NCI-H446 treated with DMSO at 0.1 percent for 48 hours (cell line): Measurements from ENCODE around the gene CDH4.
"Not testable (repeated sequence)": the region's sequence is repeated elsewhere in the genome, so short reads cannot be mapped to it uniquely, and the experiment has no call there.

Experiments used
- DNase-seq: peaks from one replicate; lab custom pipeline; 2025; lab: John Stamatoyannopoulos, UW

CDH4 gene

DNA sequence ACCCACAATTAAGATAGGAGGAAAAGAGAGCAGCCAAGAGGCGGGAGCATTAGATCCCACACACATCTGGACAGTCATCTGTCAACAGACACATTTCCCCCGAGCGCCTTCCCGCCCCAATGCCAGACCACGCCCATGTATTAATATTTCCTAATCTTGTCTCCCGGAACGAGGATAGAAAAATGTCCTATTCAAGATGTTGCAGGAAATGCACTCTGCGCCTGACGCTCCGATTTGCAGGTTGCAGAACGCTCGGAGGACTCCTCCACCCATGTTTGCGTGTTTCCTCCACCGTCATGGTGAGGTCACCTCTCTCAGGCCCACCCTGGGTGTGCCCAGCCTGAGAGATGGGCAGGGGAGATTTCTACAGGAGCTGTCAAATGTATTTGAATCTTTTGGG, 598.4 kb downstream of the CDH4 start:
- no peak for DNase-seq

GRCh38 chr20:61850926-61851900, 599.2 kb downstream of the CDH4 start:
- DNase-seq, result no peak

GRCh38 chr20:61852268-61853072, 600.4 kb downstream of the CDH4 start:
- no peak for DNase-seq

- no peak for DNase-seq
These were observed 601.3 kb downstream of the CDH4 start for GRCh38 chr20:61853073-61854005.

GRCh38 chr20:61854538-61854937, 602.5 kb downstream of the CDH4 start:
- DNase-seq, result not testable (repeated sequence)

DNA sequence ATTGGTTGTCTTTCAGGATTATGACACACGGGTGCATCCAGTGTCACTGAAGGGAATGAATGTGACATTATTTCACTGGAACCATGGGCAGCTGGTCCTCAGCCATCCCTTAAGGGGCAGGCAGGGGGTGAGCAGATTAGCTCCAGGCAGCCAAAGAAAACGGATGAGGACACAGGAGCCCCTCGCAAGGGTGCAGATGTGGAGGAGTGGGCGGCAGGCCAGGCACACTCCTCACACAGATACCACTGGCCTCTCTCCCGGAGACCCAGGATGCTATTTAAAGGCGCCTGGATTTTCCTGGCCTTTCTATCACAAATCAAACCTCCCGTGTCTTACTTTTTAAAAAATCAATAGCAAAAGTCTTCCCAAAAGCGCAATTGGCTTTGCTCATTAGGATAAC, 603.2 kb downstream of the CDH4 start:
- DNase-seq, result no peak

GRCh38 chr20:61856626-61857413, 604.8 kb downstream of the CDH4 start:
- DNase-seq, result no peak

DNA sequence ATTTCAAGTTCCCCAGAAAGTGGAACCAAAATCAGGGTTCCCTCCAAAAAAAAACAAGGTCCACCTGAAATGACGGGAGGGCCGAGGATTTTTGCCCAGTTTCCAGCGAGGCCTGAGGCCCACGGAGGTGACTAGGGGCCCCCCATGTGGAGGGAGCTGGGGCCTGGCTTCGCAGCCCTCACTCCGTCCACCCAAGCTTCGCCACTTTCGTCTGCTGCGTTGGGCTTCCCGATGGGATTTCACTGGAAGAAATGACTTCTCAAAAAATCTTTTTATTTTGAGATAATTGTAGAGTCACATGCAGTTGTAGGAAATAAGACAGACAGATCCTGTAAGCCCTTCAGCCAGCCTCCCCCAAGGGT, 605.3 kb downstream of the CDH4 start:
- no peak for DNase-seq

DNA sequence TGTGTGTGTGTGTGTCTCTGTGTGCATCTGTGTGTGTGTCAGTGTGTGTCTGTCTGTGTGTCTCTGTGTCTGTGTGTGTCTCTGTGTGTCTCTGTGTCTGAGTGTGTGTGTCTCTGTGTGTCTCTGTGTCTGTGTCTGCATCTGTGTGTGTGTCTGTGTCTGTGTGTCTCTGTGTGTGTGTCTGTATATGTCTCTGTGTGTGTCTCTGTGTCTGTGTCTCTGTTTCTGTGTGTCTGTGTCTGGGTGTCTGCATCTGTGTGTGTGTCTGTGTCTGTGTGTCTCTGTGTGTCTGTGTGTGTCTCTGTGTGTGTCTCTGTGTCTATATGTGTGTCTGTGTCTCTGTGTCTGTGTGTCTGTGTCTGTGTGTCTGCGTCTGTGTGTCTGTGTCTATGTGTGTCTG, 605.8 kb downstream of the CDH4 start:
- no peak for DNase-seq

DNA sequence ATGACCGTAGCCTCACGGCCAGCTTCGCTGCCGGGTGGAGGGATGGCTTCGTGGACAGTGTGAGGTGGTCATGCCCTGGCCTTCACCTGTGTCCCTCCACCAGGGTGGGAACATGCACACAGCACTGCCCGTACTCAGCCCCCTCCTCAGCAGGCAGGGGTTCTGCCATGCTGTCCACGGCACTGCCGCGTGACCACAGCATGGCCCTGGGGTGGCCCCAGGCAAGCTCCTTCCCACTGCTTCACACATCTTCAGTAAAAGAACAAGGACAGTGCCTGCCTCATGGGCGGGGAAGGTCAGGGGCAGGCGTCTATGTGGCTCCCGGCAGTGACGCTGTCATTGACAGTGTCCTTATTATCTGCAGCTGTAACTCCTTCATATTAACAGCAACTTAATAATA, 607.7 kb downstream of the CDH4 start:
- no peak for DNase-seq

- no peak for DNase-seq
These were observed 608.4 kb downstream of the CDH4 start for GRCh38 chr20:61860260-61860987.

GRCh38 chr20:61861054-61861841, 609.2 kb downstream of the CDH4 start:
- DNase-seq, result no peak

GRCh38 chr20:61861858-61862257, 609.8 kb downstream of the CDH4 start:
- DNase-seq, result no peak

- DNase-seq, result no peak
These were observed 610.8 kb downstream of the CDH4 start for GRCh38 chr20:61862881-61863280.

- DNase-seq, result no peak
These were observed 612.4 kb downstream of the CDH4 start for GRCh38 chr20:61864481-61864880.

GRCh38 chr20:61865353-61865752, 613.3 kb downstream of the CDH4 start:
- DNase-seq, result no peak

- no peak for DNase-seq
These were observed 614.1 kb downstream of the CDH4 start for GRCh38 chr20:61866165-61866564.

GRCh38 chr20:61868006-61868405, 615.9 kb downstream of the CDH4 start:
- DNase-seq, result no peak

- DNase-seq, result no peak
These were observed 616.5 kb downstream of the CDH4 start for GRCh38 chr20:61868466-61869090.
